HepG2 (cell line): ENCODE data around the gene LEMD2. TPM values are rescaled to one million over a fixed set of nuclear protein-coding genes. Genes with fewer than 3 reads are reported as not detected.
A peak's percentile ranks its signal among the peaks of the same experiment; 100 is the strongest.

Experiments used
- ATAC-seq: fragments of 200-7000 bp; cut with Tn5 transposase; 3 replicates; pipeline ENCODE4 v1.9.1; 2020; ENCODE audit warnings: mild to moderate bottlenecking, moderate library complexity
- BruUV-seq: library from RNA; stranded (reverse); fragments of 400-500 nt; replicated peaks from 2 replicates; lab custom pipeline; 2021; lab: Mats Ljungman, UMichigan
- CTCF ChIA-PET: fragments of 300-600 bp; formaldehyde crosslinking; extraction: SDS; loops from one replicate; lab custom pipeline; 2021; ENCODE audit warnings: low total read pairs, inconsistent platforms, low intra/inter-chr PET ratio; lab: Yijun Ruan, JAX
- POLR2A ChIA-PET: fragments of 350-600 bp; sonication (Branson Sonifier 250); formaldehyde crosslinking; loops from one replicate; lab custom pipeline; 2020; ENCODE audit warnings: antibody characterized with exemption, inconsistent platforms; lab: Yijun Ruan, JAX
- DNase-seq: peaks from one replicate; pipeline ENCODE4 v3.0.0-alpha.2; 2015; ENCODE audit warnings: low spot score
- FAIRE-seq: peaks from 3 replicates; lab custom pipeline; 2011; peaks lifted over from hg19 to GRCh38; lab: Jason Lieb, UNC
- H2AFZ ChIP-seq: one replicate; pipeline ENCODE4 v1.6.1; 2011; ENCODE audit warnings: low read length, inconsistent platforms
- H3K27ac ChIP-seq: fragments of 300-600 bp; 3 replicates; pipeline ENCODE4 v1.8.0; 2011; ENCODE audit warnings: mixed run types, mild to moderate bottlenecking, mixed read lengths, low read length, inconsistent platforms; ENCODE audit not compliant: insufficient read depth; ENCODE audit errors: extremely low read length
- H3K27me3 ChIP-seq, 2 experiments: fragments of 200-600 bp in 1 of 2; 2 replicates in 1 of 2; 3 replicates in 1 of 2; pipeline versions ENCODE4 v1.6.0 to v1.8.0; 2011; ENCODE audit warnings: low read length in 2 of 2, mild to moderate bottlenecking in 2 of 2, moderate library complexity in 2 of 2, inconsistent platforms in 1 of 2; ENCODE audit not compliant: insufficient read depth in 2 of 2, control insufficient read depth in 1 of 2
- H3K36me3 ChIP-seq, 2 experiments: fragments of 200-600 bp in 1 of 2; replicated peaks in 1 of 2; 2 replicates in 1 of 2; 3 replicates in 1 of 2; pipeline versions ENCODE4 v1.5.1 to v1.8.0; 2011; ENCODE audit warnings: low read length in 2 of 2, inconsistent platforms in 1 of 2; ENCODE audit not compliant: insufficient read depth in 2 of 2, control insufficient read depth in 1 of 2
- H3K4me1 ChIP-seq: 2 replicates; pipeline ENCODE4 v1.5.1; 2012; ENCODE audit warnings: low read length, inconsistent platforms; ENCODE audit not compliant: insufficient read depth
- H3K4me2 ChIP-seq: 2 replicates; pipeline ENCODE4 v1.6.0; 2011; ENCODE audit warnings: low read depth, low read length, inconsistent platforms
- H3K4me3 ChIP-seq, 3 experiments: fragments of 200-600 bp in 1 of 3; sonication (generic), shearing (Covaris generic) in 1 of 3; replicated peaks in 1 of 3; 2 replicates each; pipeline ENCODE4 v1.5.1; 2011 to 2016; ENCODE audit warnings: low read length in 3 of 3, inconsistent platforms in 2 of 3, low read depth in 2 of 3, mild to moderate bottlenecking in 2 of 3, control low read depth in 1 of 3, mixed read lengths in 1 of 3; ENCODE audit not compliant: insufficient read depth in 1 of 3
- H3K79me2 ChIP-seq: one replicate; pipeline ENCODE4 v1.6.1; 2011; ENCODE audit warnings: low read length, inconsistent platforms; ENCODE audit not compliant: insufficient read depth
- H3K9ac ChIP-seq: 2 replicates; pipeline ENCODE4 v1.6.0; 2011; ENCODE audit warnings: mild to moderate bottlenecking, low read depth, low read length, inconsistent platforms; ENCODE audit not compliant: insufficient read depth
- H3K9me3 ChIP-seq: 2 replicates; pipeline ENCODE4 v1.5.1; 2012; ENCODE audit warnings: mild to moderate bottlenecking, low read length
- H4K20me1 ChIP-seq: 2 replicates; pipeline ENCODE4 v1.6.0; 2011; ENCODE audit warnings: inconsistent platforms, mild to moderate bottlenecking, low read length, moderate library complexity; ENCODE audit not compliant: insufficient read depth
- CBX5 ChIP-seq: sonication (generic); formaldehyde crosslinking; IDR thresholded peaks from 2 replicates; pipeline ENCODE4 v1.4.0; 2020; ENCODE audit warnings: missing genetic modification reagents, borderline replicate concordance
- FOSL1 ChIP-seq: sonication (generic); formaldehyde crosslinking; IDR thresholded peaks from 2 replicates; pipeline ENCODE4 v1.9.0; 2021; ENCODE audit warnings: missing genetic modification reagents, borderline replicate concordance
- FOXM1 ChIP-seq: sonication (generic); formaldehyde crosslinking; IDR thresholded peaks from 2 replicates; pipeline ENCODE4 v1.5.0; 2020; ENCODE audit warnings: missing genetic modification reagents
- POLR2A ChIP-seq, 2 experiments: IDR thresholded peaks; 2 replicates each; pipeline ENCODE4 v1.6.1; 2011; ENCODE audit warnings: low read depth in 2 of 2, low read length in 2 of 2, mild to moderate bottlenecking in 1 of 2, moderate library complexity in 1 of 2; ENCODE audit not compliant: insufficient read depth in 1 of 2
- ZFP37 ChIP-seq: sonication (generic); formaldehyde crosslinking; IDR thresholded peaks from 2 replicates; pipeline ENCODE4 v1.4.0; 2020; ENCODE audit warnings: missing genetic modification reagents, borderline replicate concordance
- ZNF274 ChIP-seq: sonication (generic); formaldehyde crosslinking; IDR thresholded peaks from 2 replicates; pipeline ENCODE4 v1.5.1; 2020; ENCODE audit warnings: mild to moderate bottlenecking, missing genetic modification reagents
- ZNF784 ChIP-seq: sonication (generic); formaldehyde crosslinking; IDR thresholded peaks from 2 replicates; pipeline ENCODE4 v1.5.1; 2020; ENCODE audit warnings: missing genetic modification reagents, mild to moderate bottlenecking, borderline replicate concordance
- WGBS: methylation state at CpG from one replicate; pipeline ENCODE4 v1.1.6; 2017; ENCODE audit warnings: low lambda C conversion rate; 5-methylcytosine and 5-hydroxymethylcytosine counted together
- in situ Hi-C: cut with HindIII; loops from 2 replicates; pipeline ENCODE4 v1.10.0; 2017; ENCODE audit warnings: low pct_unique_long_range_greater_than_20kb; ENCODE audit not compliant: extremely low pct_ligation_motif_present
- intact Hi-C: fragments of 100-400 bp; cut with micrococcal nuclease; formaldehyde crosslinking; loops from one replicate; pipeline ENCODE4 v1.10.0; 2022; ENCODE audit not compliant: unreplicated experiment
- polyA plus RNA-seq, 8 experiments: library from polyadenylated mRNA; depleted of rRNA in 3 of 8; stranded (reverse) in 7 of 8; unstranded in 1 of 8; fragments of >200 nt; fragmentation: Illumina TruSeq in 4 of 8; extraction: Trizol in 4 of 8; gene quantifications; 2 replicates each; pipeline versions ENCODE4 v1.2.1 to v1.2.3, GENCODE V29; 2011 to 2016; ENCODE audit warnings: low read depth in 4 of 8, missing spikeins in 1 of 8, mixed read lengths in 1 of 8; ENCODE audit not compliant: insufficient read depth in 1 of 8
- total RNA-seq, 5 experiments: library from RNA; depleted of rRNA; stranded (reverse); fragments of >200 nt; fragmentation: Illumina TruSeq; extraction: Trizol; gene quantifications; 2 replicates each; pipeline ENCODE4 v1.2.3, GENCODE V29; 2016; ENCODE audit warnings: low read depth in 1 of 5

Gene LEMD2
- total and polyA plus RNA-seq, 2 of the 13 experiments (the other 11 are each of a cell fraction or from before 2014, with no cell fraction given) = 45.2 to 62.9 TPM

- DNase-seq = no peak
- ChIA-PET POLR2A (interaction anchor here (1.3 kb wide), 1 partner anchor 15 kb away, joined by 5 read pairs; no protein-coding TSS in a partner anchor), CTCF (no interaction called here)
- in situ Hi-C loops (no loop called here), intact Hi-C loops (no loop called here)
- TF ChIP-seq CBX5 (CRISPR knock-in tag) (no peak), POLR2A (IDR thresholded peaks at IDR 0.05; ENCODE audit: insufficient read depth in 1 of 2, low read depth in 2 of 2, low read length in 2 of 2) (0 out of 4 replicates have a peak, but pooled peaks of 1 of the 2 experiments have one; percentile 15)
- no peaks in the 10 kb centered on the region for H3K79me2 ChIP-seq
- no peaks in the 10 kb centered on the region; the same call in 1 of the 2 replicates for H4K20me1 ChIP-seq
- no peak overlapping the region for H3K27ac ChIP-seq
- H3K4me1 ChIP-seq = peaks cover 5% of the 10 kb centered on the region
- H3K27me3 ChIP-seq = 0 out of 5 replicates have a peak, but pooled peaks cover 0 to 2% of the 10 kb centered on the region in 2 experiments
- peaks cover 32 to 52% of the 10 kb centered on the region in 2 experiments for H3K36me3 ChIP-seq
- no peak overlapping the region for H3K9ac ChIP-seq
- no peaks in the 10 kb centered on the region for H3K9me3 ChIP-seq
- H2AFZ ChIP-seq = no peak overlapping the region
- H3K4me3 ChIP-seq = no peak overlapping the region
- FAIRE-seq = no peak
- no peak overlapping the region for H3K4me2 ChIP-seq
- no TSS peak for BruUV-seq
- ATAC-seq = no peak
- 81% methylated on average over 6 of the region's 6 CpGs for WGBS
Measured at GRCh38 chr6:33772902-33773472, 15.9 kb downstream of the LEMD2 start.

GRCh38 chr6:33772082-33772830, 16.7 kb downstream of the LEMD2 start:
- peaks cover 5% of the 10 kb centered on the region for H3K4me1 ChIP-seq
- no peaks in the 10 kb centered on the region; the same call in 1 of the 2 replicates for H4K20me1 ChIP-seq
- FAIRE-seq (no peak), ATAC-seq (no peak), DNase-seq (no peak)
- CTCF ChIA-PET = interaction anchor here (0.8 to 1.6 kb wide), 3 partner anchors 187 to 255 kb away, joined by 3 to 5 read pairs (median 3); no protein-coding TSS in a partner anchor
- no peak overlapping the region for H3K4me3 ChIP-seq
- WGBS = 95% methylated on average over 22 of the region's 24 CpGs
- no peaks in the 10 kb centered on the region for H3K9me3 ChIP-seq
- peaks cover 31 to 45% of the 10 kb centered on the region in 2 experiments for H3K36me3 ChIP-seq
- in situ Hi-C loops (no loop called here), intact Hi-C loops (no loop called here)
- no peak overlapping the region for H2AFZ ChIP-seq
- TF ChIP-seq FOSL1 (CRISPR knock-in tag) (no peak), FOXM1 (CRISPR knock-in tag) (0 out of 2 replicates have a peak, but pooled peaks have one; percentile 26), ZNF274 (no peak), ZNF784 (CRISPR knock-in tag) (no peak), ZFP37 (CRISPR knock-in tag) (no peak)
- H3K27me3 ChIP-seq = peaks cover 0 to 9% of the 10 kb centered on the region in 2 experiments; a peak in 2 of 5 replicates
- no TSS peak for BruUV-seq
- H3K27ac ChIP-seq = no peak overlapping the region
- H3K4me2 ChIP-seq = no peak overlapping the region
- H3K79me2 ChIP-seq = no peaks in the 10 kb centered on the region
- H3K9ac ChIP-seq = no peak overlapping the region
- POLR2A ChIA-PET = interaction anchor here (1.0 to 1.9 kb wide), 5 partner anchors 9 to 216 kb away, joined by 3 to 6 read pairs (median 4); partner anchors contain the start of gene UQCC2
